Esophagus squamous epithelium (tissue), 4 donors: ENCODE data around the gene ADGRV1.

Source experiments
- POLR2A ChIP-seq, 4 donors: fragments of 450-650 bp; IDR thresholded peaks; one replicate each; pipeline ENCODE4 v1.6.1; 2017; ENCODE audit warnings: antibody characterized with exemption in 4 of 4, mild to moderate bottlenecking in 4 of 4, moderate library complexity in 3 of 4
- TF ChIP-seq, protein P1 (sequence below), 6 experiments: fragments of 450-650 bp in 4 of 6; fragments of 200-600 bp in 2 of 6; sonication (generic) in 2 of 6; IDR thresholded peaks; one replicate each; pipeline ENCODE4 v1.5.1; 2016 to 2019; ENCODE audit warnings: antibody characterized with exemption in 6 of 6, mild to moderate bottlenecking in 4 of 6, moderate library complexity in 4 of 6

DNA sequence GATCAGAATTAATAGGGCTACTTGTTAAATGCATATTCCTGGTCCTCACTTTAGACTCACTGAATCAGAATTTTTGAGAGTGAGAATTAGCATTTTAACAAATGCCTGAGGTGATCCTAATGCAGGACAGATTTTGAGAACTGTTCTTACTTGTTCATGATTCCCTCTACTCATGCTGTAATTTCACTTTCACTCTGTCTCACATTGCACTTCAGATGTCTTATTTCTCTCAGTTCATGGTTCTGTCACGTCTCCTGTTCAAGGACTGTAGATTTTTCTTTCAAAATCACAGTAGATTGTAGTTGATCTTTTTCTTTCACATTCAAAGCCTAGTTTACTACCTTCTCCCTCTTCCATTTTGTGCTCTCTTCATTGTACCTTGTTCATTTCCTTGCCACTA is 54.3 kb downstream of the ADGRV1 start:
- no peak for TF ChIP-seq POLR2A (IDR thresholded peaks at IDR 0.05)
- TF ChIP-seq, protein P1, sequence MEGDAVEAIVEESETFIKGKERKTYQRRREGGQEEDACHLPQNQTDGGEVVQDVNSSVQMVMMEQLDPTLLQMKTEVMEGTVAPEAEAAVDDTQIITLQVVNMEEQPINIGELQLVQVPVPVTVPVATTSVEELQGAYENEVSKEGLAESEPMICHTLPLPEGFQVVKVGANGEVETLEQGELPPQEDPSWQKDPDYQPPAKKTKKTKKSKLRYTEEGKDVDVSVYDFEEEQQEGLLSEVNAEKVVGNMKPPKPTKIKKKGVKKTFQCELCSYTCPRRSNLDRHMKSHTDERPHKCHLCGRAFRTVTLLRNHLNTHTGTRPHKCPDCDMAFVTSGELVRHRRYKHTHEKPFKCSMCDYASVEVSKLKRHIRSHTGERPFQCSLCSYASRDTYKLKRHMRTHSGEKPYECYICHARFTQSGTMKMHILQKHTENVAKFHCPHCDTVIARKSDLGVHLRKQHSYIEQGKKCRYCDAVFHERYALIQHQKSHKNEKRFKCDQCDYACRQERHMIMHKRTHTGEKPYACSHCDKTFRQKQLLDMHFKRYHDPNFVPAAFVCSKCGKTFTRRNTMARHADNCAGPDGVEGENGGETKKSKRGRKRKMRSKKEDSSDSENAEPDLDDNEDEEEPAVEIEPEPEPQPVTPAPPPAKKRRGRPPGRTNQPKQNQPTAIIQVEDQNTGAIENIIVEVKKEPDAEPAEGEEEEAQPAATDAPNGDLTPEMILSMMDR (IDR thresholded peaks at IDR 0.05), result no peak
